Upper lobe of right lung (tissue), 1 donor: ENCODE results near the gene MGAT4A. TPM values are rescaled to one million over a fixed set of nuclear protein-coding genes. Genes with fewer than 3 reads are reported as not detected.

ENCODE experiments used
- ATAC-seq: fragments of 200-7000 bp; cut with Tn5 transposase; one replicate; pipeline ENCODE4 v1.9.1; 2020; ENCODE audit warnings: mild to moderate bottlenecking, moderate library complexity
- DNase-seq: peaks from one replicate; pipeline ENCODE4 v3.0.0-alpha.2; 2020
- H3K27ac ChIP-seq: fragments of 200-600 bp; one replicate; pipeline ENCODE4 v1.8.0; 2022
- H3K27me3 ChIP-seq: fragments of 200-600 bp; one replicate; pipeline ENCODE4 v1.8.0; 2022; ENCODE audit warnings: mild to moderate bottlenecking
- H3K36me3 ChIP-seq: fragments of 200-600 bp; one replicate; pipeline ENCODE4 v1.8.0; 2022
- H3K4me1 ChIP-seq: fragments of 200-600 bp; one replicate; pipeline ENCODE4 v1.8.0; 2022
- H3K4me3 ChIP-seq: fragments of 200-600 bp; one replicate; pipeline ENCODE4 v1.8.0; 2022; ENCODE audit warnings: mild to moderate bottlenecking
- H3K9me3 ChIP-seq: fragments of 200-600 bp; one replicate; pipeline ENCODE4 v1.8.0; 2022
- intact Hi-C: fragments of 100-400 bp; cut with DNase I; formaldehyde crosslinking; loops from one replicate; pipeline ENCODE4 v1.11.0; 2022
- total RNA-seq: library from RNA; stranded (reverse); fragmentation: NEBNext Ultra II Directional; extraction: Animal tissue kit (Norgen Biotek cat#: 25700); gene quantifications from one replicate; pipeline ENCODE4 v1.2.1, GENCODE V29; 2021
- TF ChIP-seq, protein P1 (sequence below): fragments of 200-600 bp; IDR thresholded peaks from one replicate; pipeline ENCODE4 v1.8.0; 2022; ENCODE audit warnings: antibody characterized with exemption
- donor health status: DM: no; HTN: yes; CAD: no; lungs with severe emphysema.

The MGAT4A gene
- total RNA-seq, 1 donor from 2014 or later = 85.8 TPM

GRCh38 chr2:98572211-98572610 lies 158.7 kb downstream of the MGAT4A start:
- DNase-seq = no peak
- TF ChIP-seq, protein P1, sequence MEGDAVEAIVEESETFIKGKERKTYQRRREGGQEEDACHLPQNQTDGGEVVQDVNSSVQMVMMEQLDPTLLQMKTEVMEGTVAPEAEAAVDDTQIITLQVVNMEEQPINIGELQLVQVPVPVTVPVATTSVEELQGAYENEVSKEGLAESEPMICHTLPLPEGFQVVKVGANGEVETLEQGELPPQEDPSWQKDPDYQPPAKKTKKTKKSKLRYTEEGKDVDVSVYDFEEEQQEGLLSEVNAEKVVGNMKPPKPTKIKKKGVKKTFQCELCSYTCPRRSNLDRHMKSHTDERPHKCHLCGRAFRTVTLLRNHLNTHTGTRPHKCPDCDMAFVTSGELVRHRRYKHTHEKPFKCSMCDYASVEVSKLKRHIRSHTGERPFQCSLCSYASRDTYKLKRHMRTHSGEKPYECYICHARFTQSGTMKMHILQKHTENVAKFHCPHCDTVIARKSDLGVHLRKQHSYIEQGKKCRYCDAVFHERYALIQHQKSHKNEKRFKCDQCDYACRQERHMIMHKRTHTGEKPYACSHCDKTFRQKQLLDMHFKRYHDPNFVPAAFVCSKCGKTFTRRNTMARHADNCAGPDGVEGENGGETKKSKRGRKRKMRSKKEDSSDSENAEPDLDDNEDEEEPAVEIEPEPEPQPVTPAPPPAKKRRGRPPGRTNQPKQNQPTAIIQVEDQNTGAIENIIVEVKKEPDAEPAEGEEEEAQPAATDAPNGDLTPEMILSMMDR = no peak
- ATAC-seq = no peak
- intact Hi-C loops = no loop called here
- Histone ChIP-seq H3K27me3 (no peaks in the 10 kb centered on the region), H3K9me3 (no peaks in the 10 kb centered on the region), H3K27ac (no peak overlapping the region), H3K36me3 (peaks cover 87% of the 10 kb centered on the region), H3K4me3 (no peak overlapping the region), H3K4me1 (no peaks in the 10 kb centered on the region)

- DNase-seq (no peak), ATAC-seq (no peak)
- H3K4me1 ChIP-seq = no peaks in the 10 kb centered on the region
- H3K36me3 ChIP-seq = peaks cover 87% of the 10 kb centered on the region
- TF ChIP-seq, protein P1 = no peak
- no peak overlapping the region for H3K4me3 ChIP-seq
- no peaks in the 10 kb centered on the region for H3K9me3 ChIP-seq
- intact Hi-C loops = no loop called here
- no peaks in the 10 kb centered on the region for H3K27me3 ChIP-seq
- no peak overlapping the region for H3K27ac ChIP-seq
These were observed 159.1 kb downstream of the MGAT4A start for GRCh38 chr2:98571796-98572195.

DNA sequence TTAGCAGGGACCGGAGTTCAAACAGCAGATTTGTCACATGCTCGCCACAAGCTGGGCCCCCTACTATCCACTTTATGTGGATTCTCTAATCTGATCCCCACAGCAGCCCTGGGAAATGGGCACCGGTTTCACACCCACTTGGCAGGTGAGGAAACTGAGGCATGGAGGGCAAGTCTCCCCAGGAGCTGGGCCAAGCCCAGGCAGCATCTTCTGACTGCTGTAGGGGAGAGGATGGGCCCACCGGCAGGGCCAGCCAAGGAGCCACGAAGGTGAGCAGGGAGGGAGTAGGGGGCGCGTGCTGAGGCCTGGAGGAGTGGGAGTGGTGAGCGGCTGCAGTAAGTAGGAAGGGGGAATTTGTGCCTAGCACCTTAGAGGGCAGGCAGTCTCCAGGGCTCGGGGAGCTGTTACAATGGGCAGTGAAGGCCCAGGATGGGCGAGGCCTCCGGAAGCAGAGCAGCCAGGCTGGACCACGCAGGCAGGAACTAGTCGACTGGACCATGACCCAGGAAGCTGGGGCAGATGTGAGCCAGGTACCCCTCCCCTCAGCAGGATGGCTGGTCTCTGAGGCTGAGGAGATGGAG lies 159.7 kb downstream of the MGAT4A start:
- intact Hi-C loops = no loop called here
- no peak for DNase-seq
- ATAC-seq = no peak

GRCh38 chr2:98570356-98570755 lies 160.6 kb downstream of the MGAT4A start:
- TF ChIP-seq, protein P1 = no peak
- intact Hi-C loops = no loop called here
- no peak overlapping the region for H3K27ac ChIP-seq
- no peaks in the 10 kb centered on the region for H3K9me3 ChIP-seq
- no peak for DNase-seq
- H3K4me3 ChIP-seq = no peak overlapping the region
- ATAC-seq = no peak
- H3K4me1 ChIP-seq = no peaks in the 10 kb centered on the region
- peaks cover 89% of the 10 kb centered on the region for H3K36me3 ChIP-seq
- H3K27me3 ChIP-seq = no peaks in the 10 kb centered on the region

More for the DNA sequence above, 159.7 kb downstream of the MGAT4A start:
- H3K27me3 ChIP-seq = no peaks in the 10 kb centered on the region
- no peaks in the 10 kb centered on the region for H3K9me3 ChIP-seq
- peaks cover 89% of the 10 kb centered on the region for H3K36me3 ChIP-seq
- no peaks in the 10 kb centered on the region for H3K4me1 ChIP-seq
- no peak overlapping the region for H3K4me3 ChIP-seq
- no peak overlapping the region for H3K27ac ChIP-seq
- TF ChIP-seq, protein P1 = no peak

DNA sequence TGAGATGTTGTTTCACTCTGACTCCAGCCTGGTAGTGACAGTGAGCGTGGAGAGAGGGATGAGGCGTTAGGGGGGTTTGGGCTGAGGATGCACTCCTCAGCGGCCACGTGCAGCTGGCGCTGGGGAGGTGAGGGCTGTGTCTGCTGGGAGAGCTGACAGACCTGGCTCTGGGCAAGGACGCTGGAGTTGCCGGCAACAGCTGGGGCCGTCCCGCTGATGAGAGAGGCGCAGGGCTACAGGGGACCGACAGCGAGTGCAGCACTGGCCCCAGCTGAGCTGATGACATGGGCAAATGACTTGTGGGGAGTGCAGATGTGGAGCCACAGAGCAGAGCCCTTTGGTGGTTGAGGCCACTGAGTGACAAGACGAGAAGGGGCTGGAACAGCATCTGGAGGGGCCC lies 161.0 kb downstream of the MGAT4A start:
- no peak for DNase-seq
- no peak for ATAC-seq
- no peaks in the 10 kb centered on the region for H3K4me1 ChIP-seq
- H3K9me3 ChIP-seq = no peaks in the 10 kb centered on the region
- no peak overlapping the region for H3K27ac ChIP-seq
- H3K27me3 ChIP-seq = no peaks in the 10 kb centered on the region
- TF ChIP-seq, protein P1 = no peak
- intact Hi-C loops = no loop called here
- no peak overlapping the region for H3K4me3 ChIP-seq
- peaks cover 89% of the 10 kb centered on the region for H3K36me3 ChIP-seq
